Neural cell (in vitro differentiated cells): ENCODE measurements around the gene KRTAP10-4. TPM values are rescaled to one million over a fixed set of nuclear protein-coding genes. Genes with fewer than 3 reads are reported as not detected.

Experiments
- H2AFZ ChIP-seq: fragments of 200-600, 300-800 bp; sonication (generic), shearing (Covaris generic); 2 replicates; pipeline ENCODE4 v1.6.0; 2014; ENCODE audit warnings: low read depth, mild to moderate bottlenecking, antibody characterized with exemption, low read length, moderate library complexity
- H3F3A ChIP-seq: fragments of 200-600 bp; shearing (Covaris generic); 2 replicates; pipeline ENCODE4 v1.6.1; 2016; ENCODE audit warnings: mild to moderate bottlenecking, moderate library complexity, mixed read lengths, antibody characterized with exemption, low read length; ENCODE audit not compliant: insufficient read depth, poor library complexity, severe bottlenecking
- H3K27ac ChIP-seq: fragments of 200-600, 300-800 bp; sonication (generic), shearing (Covaris generic); 2 replicates; pipeline ENCODE4 v1.5.1; 2014; ENCODE audit warnings: mild to moderate bottlenecking, low read length, moderate library complexity
- H3K27me3 ChIP-seq: fragments of 300-800, 200-600 bp; sonication (generic), shearing (Covaris generic); 2 replicates; pipeline ENCODE4 v1.6.0; 2014; ENCODE audit warnings: mild to moderate bottlenecking, low read depth, low read length, moderate library complexity; ENCODE audit not compliant: insufficient read depth
- H3K36me3 ChIP-seq: fragments of 300-800, 200-600 bp; sonication (generic), shearing (Covaris generic); 2 replicates; pipeline ENCODE4 v1.5.1; 2014; ENCODE audit warnings: mild to moderate bottlenecking, antibody characterized with exemption, low read length, moderate library complexity; ENCODE audit not compliant: insufficient read depth
- H3K4me2 ChIP-seq: fragments of 300-800, 200-600 bp; sonication (generic), shearing (Covaris generic); 2 replicates; pipeline ENCODE4 v1.6.0; 2014; ENCODE audit warnings: mild to moderate bottlenecking, low read length
- H3K4me3 ChIP-seq: fragments of 300-800, 200-600 bp; sonication (generic), shearing (Covaris generic); 2 replicates; pipeline ENCODE4 v1.5.1; 2014; ENCODE audit warnings: mild to moderate bottlenecking, low read length, moderate library complexity
- H3K79me2 ChIP-seq: fragments of 200-600 bp; shearing (Covaris generic); replicated peaks from 2 replicates; pipeline ENCODE4 v1.6.0; 2014; ENCODE audit warnings: mild to moderate bottlenecking, low read length, moderate library complexity; ENCODE audit not compliant: insufficient read depth
- H3K9ac ChIP-seq: fragments of 300-800, 200-600 bp; sonication (generic), shearing (Covaris generic); 2 replicates; pipeline ENCODE4 v1.6.1; 2016; ENCODE audit warnings: mild to moderate bottlenecking, low read length, mixed read lengths
- H3K9me2 ChIP-seq: fragments of 200-600 bp; shearing (Covaris generic); 2 replicates; pipeline ENCODE4 v1.6.1; 2016; ENCODE audit warnings: mild to moderate bottlenecking, low read length, mixed read lengths; ENCODE audit not compliant: insufficient read depth
- H3K9me3 ChIP-seq: fragments of 200-600, 300-800 bp; sonication (generic), shearing (Covaris generic); 2 replicates; pipeline ENCODE4 v1.6.1; 2016; ENCODE audit warnings: mild to moderate bottlenecking, mixed run types, low read length, moderate library complexity, mixed read lengths
- H4K20me1 ChIP-seq: fragments of 200-600 bp; shearing (Covaris generic); 2 replicates; pipeline ENCODE4 v1.6.1; 2016; ENCODE audit warnings: mild to moderate bottlenecking, mixed run types; ENCODE audit not compliant: insufficient read depth
- CTCF ChIP-seq: fragments of 450-650 bp; IDR thresholded peaks from 2 replicates; pipeline ENCODE4 v1.5.1; 2014; ENCODE audit warnings: antibody characterized with exemption, mild to moderate bottlenecking, moderate library complexity; ENCODE audit not compliant: poor library complexity, severe bottlenecking
- EP300 ChIP-seq: fragments of 450-650 bp; conservative IDR thresholded peaks from 2 replicates; pipeline ENCODE4 v1.6.1; 2014; ENCODE audit warnings: antibody characterized with exemption, mild to moderate bottlenecking, moderate library complexity; ENCODE audit not compliant: poor library complexity, severe bottlenecking
- EZH2 ChIP-seq: fragments of 200-600, 300-800 bp; shearing (Covaris generic), sonication (generic); IDR thresholded peaks from 2 replicates; pipeline ENCODE4 v1.6.1; 2014; ENCODE audit warnings: antibody characterized with exemption, low read length, borderline replicate concordance, mild to moderate bottlenecking; ENCODE audit not compliant: insufficient read depth, poor library complexity, severe bottlenecking
- MXI1 ChIP-seq: fragments of 450-650 bp; conservative IDR thresholded peaks from 2 replicates; pipeline ENCODE4 v1.6.1; 2014; ENCODE audit warnings: antibody characterized with exemption, mild to moderate bottlenecking; ENCODE audit not compliant: poor library complexity, severe bottlenecking
- POLR2AphosphoS5 ChIP-seq: IDR thresholded peaks from 2 replicates; pipeline ENCODE4 v1.6.1; 2012
- RAD21 ChIP-seq: fragments of 450-650 bp; conservative IDR thresholded peaks from 2 replicates; pipeline ENCODE4 v1.6.1; 2014; ENCODE audit warnings: antibody characterized with exemption, mild to moderate bottlenecking, moderate library complexity
- REST ChIP-seq: IDR thresholded peaks from 2 replicates; pipeline ENCODE4 v1.6.1; 2012; ENCODE audit warnings: borderline replicate concordance
- SMC3 ChIP-seq: fragments of 450-650 bp; conservative IDR thresholded peaks from 2 replicates; pipeline ENCODE4 v1.6.1; 2014; ENCODE audit warnings: antibody characterized with exemption, mild to moderate bottlenecking, moderate library complexity; ENCODE audit not compliant: poor library complexity
- TAF1 ChIP-seq: IDR thresholded peaks from 2 replicates; pipeline ENCODE4 v1.6.1; 2012; ENCODE audit warnings: low read depth
- polyA plus RNA-seq: library from polyadenylated mRNA; depleted of rRNA; stranded (reverse); fragments of >200 nt; gene quantifications from 2 replicates; pipeline ENCODE4 v1.2.3, GENCODE V29; 2014

The KRTAP10-4 gene
- polyA plus RNA-seq, 1 donor from 2014 or later, result not detected

- Histone ChIP-seq H4K20me1 (no peaks in the 10 kb centered on the region), H3K4me2 (no peak overlapping the region), H3K9me3 (no peaks in the 10 kb centered on the region), H3F3A (no peaks in the 10 kb centered on the region), H3K9me2 (no peaks in the 10 kb centered on the region), H3K27me3 (no peaks in the 10 kb centered on the region), H3K4me3 (no peak overlapping the region), H3K36me3 (no peaks in the 10 kb centered on the region), H3K79me2 (no peaks in the 10 kb centered on the region), H3K27ac (no peak overlapping the region), H2AFZ (no peak overlapping the region), H3K9ac (no peak overlapping the region)
- TF ChIP-seq CTCF, result no peak
- TF ChIP-seq TAF1, result no peak
- TF ChIP-seq MXI1, result no peak
- TF ChIP-seq REST, result no peak
- TF ChIP-seq SMC3, result no peak
- TF ChIP-seq RAD21, result no peak
- TF ChIP-seq EZH2, result no peak
- no peak for TF ChIP-seq EP300
- TF ChIP-seq POLR2AphosphoS5, result no peak
These were observed 45.4 kb upstream of the KRTAP10-4 start for GRCh38 chr21:44527983-44528633.

- no peaks in the 10 kb centered on the region for H4K20me1 ChIP-seq
- H3K79me2 ChIP-seq, result no peaks in the 10 kb centered on the region
- no peaks in the 10 kb centered on the region for H3K36me3 ChIP-seq
- H3F3A ChIP-seq, result no peaks in the 10 kb centered on the region
- no peak overlapping the region for H3K9ac ChIP-seq
- no peak overlapping the region for H3K4me3 ChIP-seq
- no peaks in the 10 kb centered on the region for H3K27me3 ChIP-seq
- H2AFZ ChIP-seq, result no peak overlapping the region
- TF ChIP-seq RAD21, result no peak
- TF ChIP-seq EP300, result no peak
- TF ChIP-seq MXI1, result no peak
- no peak for TF ChIP-seq EZH2
- no peak for TF ChIP-seq REST
- no peak for TF ChIP-seq TAF1
- TF ChIP-seq POLR2AphosphoS5, result no peak
- no peak for TF ChIP-seq SMC3
- TF ChIP-seq CTCF, result no peak
- no peaks in the 10 kb centered on the region for H3K9me2 ChIP-seq
- H3K9me3 ChIP-seq, result no peaks in the 10 kb centered on the region
- no peak overlapping the region for H3K27ac ChIP-seq
- no peak overlapping the region for H3K4me2 ChIP-seq
These were observed 44.9 kb upstream of the KRTAP10-4 start for GRCh38 chr21:44528634-44528995.
